GM19351 (cell line): ENCODE data around the gene DNAAF5.

Experiments used
- ATAC-seq: cut with Tn5 transposase; IDR thresholded peaks from one replicate; pipeline ENCODE4 v1.9.1; 2021; ENCODE audit warnings: mild to moderate bottlenecking, moderate library complexity; ENCODE audit not compliant: unreplicated experiment

The DNAAF5 gene

GRCh38 chr7:831596-832166, 105.2 kb downstream of the DNAAF5 start:
- peak; percentile 86 for ATAC-seq

GRCh38 chr7:832167-832967, 105.9 kb downstream of the DNAAF5 start, which contains the start of gene SUN1:
Gene SUN1 (plus strand): TSS chr7:832476. CDS start chr7:832525, 49 bp downstream.
- peak; percentile 42 for ATAC-seq

GRCh38 chr7:832968-833424, 106.5 kb downstream of the DNAAF5 start:
- ATAC-seq, result no peak

GRCh38 chr7:833601-834258, 107.2 kb downstream of the DNAAF5 start:
- ATAC-seq, result no peak

GRCh38 chr7:834277-834676, 107.8 kb downstream of the DNAAF5 start:
- no peak for ATAC-seq

GRCh38 chr7:835021-835420, 108.5 kb downstream of the DNAAF5 start:
- ATAC-seq, result no peak

- ATAC-seq, result no peak
These were observed 109.2 kb downstream of the DNAAF5 start for GRCh38 chr7:835485-836401.
